Measurements from ENCODE around the gene CCT8L2.

GRCh38 chr22:16568425-16568758 is 24.2 kb downstream of the CCT8L2 start:
- TF ChIP-seq EZH2 (IDR thresholded peaks at IDR 0.05) (no peak), POLR2AphosphoS5 (IDR thresholded peaks at IDR 0.05; ENCODE audit: borderline replicate concordance, low read depth, low read length) (no peak), FOXP2 (optimal IDR thresholded peaks at IDR 0.05; ENCODE audit: control extremely low read depth, extremely low read length, insufficient read depth) (no peak)

Measured in SK-N-MC (cell line).